Measurements from ENCODE around the gene GSN. TPM values are rescaled to one million over a fixed set of nuclear protein-coding genes. Genes with fewer than 3 reads are reported as not detected.

The GSN gene
- total and polyA plus RNA-seq, 4 donors: 18.8 to 402 (median 51.6) TPM

- TF ChIP-seq ZBTB33 (IDR thresholded peaks at IDR 0.05) (peak; percentile 60), MAX (IDR thresholded peaks at IDR 0.05) (peak; percentile 41), EGR1 (IDR thresholded peaks at IDR 0.05; ENCODE audit: low read depth in 2 of 2) (peak in 1 of 2 donors; percentile 77), ATF3 (IDR thresholded peaks at IDR 0.05) (no peak), FOXA1 (IDR thresholded peaks at IDR 0.05) (peak; percentile 35), RAD21 (IDR thresholded peaks at IDR 0.05) (peak; percentile 16 to 22), RXRA (IDR thresholded peaks at IDR 0.05) (peak; percentile 48 to 72), YY1 (IDR thresholded peaks at IDR 0.05) (peak; percentile 57)
These were observed 95.1 kb downstream of the GSN start (continued) for GRCh38 chr9:121362813-121363621.

- H3K36me3 ChIP-seq (ENCODE audit: control insufficient read depth in 4 of 4, insufficient read depth in 3 of 4, low read depth in 1 of 4, low read length in 3 of 4): peaks cover 0 to 6% (median under 1%) of the 10 kb centered on the region in 4 donors
- H3K9me3 ChIP-seq (ENCODE audit: control insufficient read depth in 4 of 4, low read length in 3 of 4): no peaks in the 10 kb centered on the region
- H3K4me1 ChIP-seq (ENCODE audit: control insufficient read depth in 4 of 4, insufficient read depth in 4 of 4, low read length in 3 of 4): peaks cover 9 to 72% (median 49%) of the 10 kb centered on the region in 4 donors
- DNase-seq (ENCODE audit: low spot score): no peak
- WGBS: 21% methylated on average over 1 of the region's 1 CpG
- peak overlapping the region in 1 of 2 donors; percentile 51 for H3K9ac ChIP-seq (ENCODE audit: low read depth in 1 of 2, low read length in 2 of 2)
- H3K27ac ChIP-seq (ENCODE audit: low read depth in 1 of 2, low read length in 2 of 2): peak overlapping the region; percentile 86 to 96
- no peaks in the 10 kb centered on the region for H3K27me3 ChIP-seq (ENCODE audit: control insufficient read depth in 4 of 4, insufficient read depth in 4 of 4, low read length in 3 of 4)
- TF ChIP-seq YY1 (IDR thresholded peaks at IDR 0.05) (no peak), ZBTB33 (IDR thresholded peaks at IDR 0.05) (no peak), SP1 (IDR thresholded peaks at IDR 0.05) (no peak), RAD21 (IDR thresholded peaks at IDR 0.05) (no peak), REST (IDR thresholded peaks at IDR 0.05) (no peak), JUND (IDR thresholded peaks at IDR 0.05) (no peak), HNF4A (conservative IDR thresholded peaks at IDR 0.05) (no peak)
- no peak overlapping the region for H3K4me3 ChIP-seq (ENCODE audit: low read depth in 1 of 3, low read length in 3 of 3)
These were observed 95.6 kb downstream of the GSN start for GRCh38 chr9:121363622-121363961.
